ENCODE data around the gene CMIP.

CMIP gene

GRCh38 chr16:81464279-81464678 is 19.7 kb downstream of the CMIP start:
- DNase-seq, result no peak

GRCh38 chr16:81465375-81465943 is 20.9 kb downstream of the CMIP start:
- DNase-seq, result no peak

DNA sequence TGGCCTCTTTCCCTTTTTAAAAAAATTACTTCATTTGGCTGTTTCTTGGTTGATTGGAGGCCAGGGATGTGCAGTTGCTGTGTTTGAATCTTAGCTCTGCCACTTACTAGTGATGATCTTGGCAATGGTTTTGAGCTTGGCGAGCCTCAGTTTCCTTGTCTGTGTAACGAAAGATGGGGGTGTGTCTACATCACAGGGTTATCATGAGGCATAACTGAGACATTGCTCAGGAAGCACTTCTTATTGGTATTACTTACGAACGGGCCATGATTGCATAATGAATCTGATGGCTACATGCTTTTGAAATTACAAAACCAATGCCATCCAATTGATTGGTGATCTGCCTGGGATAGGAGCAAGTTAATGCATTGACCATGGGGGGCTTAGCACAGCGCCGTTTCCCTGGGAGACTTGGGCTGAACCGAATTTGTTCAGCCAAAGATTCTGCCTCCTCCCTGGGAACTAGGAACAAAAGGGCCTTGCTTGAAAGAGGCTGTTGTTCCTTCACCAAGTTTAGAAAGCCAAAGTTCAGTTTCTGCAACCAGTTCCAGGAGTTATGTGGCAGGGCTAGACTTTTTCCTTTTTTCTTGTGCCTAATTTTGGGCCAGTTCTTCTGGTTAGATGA is 21.9 kb downstream of the CMIP start:
- no peak for DNase-seq

DNA sequence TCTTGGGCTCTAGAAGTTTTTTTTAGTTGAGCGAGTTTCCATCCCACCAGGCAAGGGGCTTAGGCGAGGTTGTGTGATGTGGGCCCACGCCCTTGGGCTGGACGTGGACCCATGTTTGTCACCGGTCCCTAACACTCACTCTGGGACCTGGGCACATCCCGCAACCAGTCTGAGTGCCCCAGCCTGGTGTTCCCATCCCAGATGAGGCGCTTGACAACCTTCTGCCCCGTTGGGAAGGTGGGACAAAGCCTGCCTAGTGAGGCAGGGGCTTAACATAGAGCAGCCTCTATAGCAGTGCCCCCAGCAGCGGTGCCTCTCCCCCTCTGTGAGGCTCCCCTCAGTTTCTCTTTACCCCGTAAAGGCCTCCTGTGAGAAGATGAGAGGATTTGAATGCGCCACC is 22.5 kb downstream of the CMIP start:
- DNase-seq, result no peak

DNA sequence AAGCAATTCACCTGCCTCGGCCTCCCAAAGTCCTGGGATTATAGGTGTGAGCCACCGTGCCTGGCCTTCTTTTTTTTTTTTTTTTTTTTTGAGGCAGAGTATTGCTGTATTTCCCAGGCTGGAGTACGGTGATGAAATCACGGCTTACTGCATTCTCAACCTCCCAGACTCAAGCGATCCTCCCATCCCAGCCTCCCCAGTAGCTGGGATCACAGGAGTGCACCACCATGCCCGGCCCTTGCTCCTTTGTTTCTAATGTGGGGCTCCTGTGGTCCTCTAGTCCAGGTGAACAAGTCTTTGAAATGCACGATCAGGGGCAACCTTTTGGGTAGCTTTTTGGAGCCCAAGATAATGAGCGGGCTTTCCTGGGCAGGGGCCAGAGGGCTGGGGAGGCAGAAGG is 23.2 kb downstream of the CMIP start:
- no peak for DNase-seq

DNA sequence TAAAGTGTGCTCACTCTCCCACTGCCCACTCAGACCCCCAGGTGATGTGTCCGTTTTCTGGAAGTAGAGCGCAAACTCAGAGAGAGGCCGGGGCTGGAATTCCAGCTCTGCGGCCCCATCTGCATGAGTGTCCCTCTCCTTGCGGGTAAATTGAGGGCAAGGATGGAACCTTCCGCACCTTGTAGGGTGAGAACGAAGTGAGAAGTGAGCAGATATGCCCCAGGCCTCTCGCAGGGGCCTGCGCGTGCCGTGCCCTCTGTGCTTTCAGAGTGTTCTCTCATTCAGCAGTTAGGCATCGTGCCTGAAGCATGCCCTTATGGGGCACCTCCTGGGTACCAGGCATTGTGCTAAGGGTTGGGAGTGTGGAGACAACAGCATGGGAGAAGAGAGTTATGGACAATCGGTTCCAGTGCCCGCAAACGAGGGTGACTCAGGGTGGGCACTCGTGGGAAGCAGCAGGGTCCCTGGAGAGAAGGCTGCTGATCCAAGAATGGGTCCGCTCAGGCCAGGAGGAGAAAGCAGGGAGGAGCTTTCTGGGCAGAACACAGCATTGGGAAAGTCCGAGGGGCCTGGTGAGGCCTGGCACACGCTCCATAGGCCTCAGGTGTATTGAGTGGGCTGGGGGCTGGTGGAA is 23.8 kb downstream of the CMIP start:
- no peak for DNase-seq

- DNase-seq, result no peak
Measured at GRCh38 chr16:81469183-81469677, 24.6 kb downstream of the CMIP start.

DNA sequence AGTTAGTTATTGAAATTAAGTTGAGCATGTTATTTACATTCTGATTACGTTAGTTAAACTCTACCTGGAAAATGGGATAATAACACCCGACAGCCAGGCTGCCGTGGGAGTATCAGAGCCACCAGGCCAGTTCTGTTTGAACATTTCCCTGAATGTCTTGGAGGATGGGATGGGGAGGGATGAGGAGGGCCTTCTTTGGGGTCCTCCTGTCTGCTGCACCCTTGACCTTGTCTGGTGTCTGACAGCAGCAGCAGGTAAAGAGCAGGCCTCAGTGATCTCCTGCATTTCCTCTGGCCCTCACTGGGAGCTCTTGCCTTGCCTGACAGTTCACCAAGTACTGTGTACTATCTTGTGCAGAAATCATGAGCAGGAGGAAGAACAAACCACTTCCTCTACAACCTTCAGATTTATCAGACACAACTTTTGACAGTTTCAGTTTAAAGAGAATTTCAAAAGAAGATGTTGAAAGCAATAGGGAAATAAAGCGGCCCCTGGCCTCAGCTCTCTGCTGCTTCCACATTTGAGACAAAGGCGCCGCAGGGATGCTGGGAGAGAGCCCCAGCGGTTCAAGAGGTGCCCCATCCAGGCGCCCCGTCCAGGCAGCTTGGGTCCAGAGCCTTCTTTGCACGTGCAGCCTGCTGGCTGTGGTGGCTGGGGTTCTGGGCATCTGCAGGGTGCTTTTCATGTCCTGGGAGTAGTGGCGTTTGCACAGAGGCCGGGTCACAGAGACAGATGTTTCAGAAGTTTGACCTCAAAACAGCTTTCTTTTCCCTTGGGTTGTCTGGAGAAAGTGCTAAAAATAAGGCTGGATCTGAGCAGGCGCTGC is 25.3 kb downstream of the CMIP start:
- no peak for DNase-seq

DNA sequence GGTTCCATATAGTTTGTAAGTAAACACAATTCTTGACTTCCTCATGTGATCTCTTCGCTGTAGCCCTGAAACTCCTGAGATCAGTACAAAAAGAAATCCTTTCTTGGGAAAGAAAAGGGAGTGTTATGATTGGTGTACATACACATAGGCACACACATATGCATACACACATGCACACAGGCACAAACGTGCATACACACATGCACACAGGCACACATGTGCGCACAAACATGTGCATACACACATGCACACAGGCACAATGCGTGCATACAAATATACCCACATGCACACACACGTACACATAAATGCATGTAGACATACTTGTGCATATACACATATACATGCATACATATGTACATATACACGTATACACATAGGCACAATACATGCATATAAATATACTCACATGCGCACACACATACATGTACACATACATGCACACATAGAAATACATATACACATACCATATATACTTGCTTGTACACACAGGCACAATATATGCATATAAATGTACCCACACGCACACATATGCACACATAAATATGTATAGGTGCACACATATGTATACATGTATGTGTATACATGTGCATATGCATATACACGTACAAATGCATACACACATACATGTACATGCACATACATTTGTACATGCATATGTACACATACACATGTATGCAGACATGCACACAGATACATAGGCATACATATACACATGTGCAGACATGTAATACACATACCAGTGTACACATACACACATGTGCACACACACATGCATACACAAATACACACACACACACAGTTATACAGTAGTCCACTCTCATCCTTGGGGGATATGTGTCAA is 26.4 kb downstream of the CMIP start:
- DNase-seq, result no peak

- DNase-seq, result no peak
Measured at GRCh38 chr16:81471882-81472281, 27.3 kb downstream of the CMIP start.

DNA sequence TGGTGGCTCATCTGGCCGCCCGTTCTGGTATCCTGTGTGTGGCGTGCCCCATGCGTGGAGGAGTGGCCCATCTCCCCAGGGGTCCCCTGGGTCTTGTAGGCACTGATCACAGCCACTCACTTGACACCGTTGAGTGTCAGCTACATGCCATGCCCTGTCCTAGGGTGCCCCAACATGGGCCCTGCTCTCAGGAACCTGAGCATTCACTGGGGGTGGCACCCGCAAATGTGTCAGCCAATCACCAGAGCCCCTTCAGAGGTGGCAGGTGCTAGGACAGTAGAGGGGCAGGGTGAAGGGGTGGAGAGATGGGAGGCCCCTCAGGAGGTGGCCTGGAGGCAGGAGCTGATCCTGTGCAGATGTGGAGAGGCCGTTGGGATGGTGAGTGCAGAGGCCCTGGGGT is 27.8 kb downstream of the CMIP start:
- no peak for DNase-seq

DNA sequence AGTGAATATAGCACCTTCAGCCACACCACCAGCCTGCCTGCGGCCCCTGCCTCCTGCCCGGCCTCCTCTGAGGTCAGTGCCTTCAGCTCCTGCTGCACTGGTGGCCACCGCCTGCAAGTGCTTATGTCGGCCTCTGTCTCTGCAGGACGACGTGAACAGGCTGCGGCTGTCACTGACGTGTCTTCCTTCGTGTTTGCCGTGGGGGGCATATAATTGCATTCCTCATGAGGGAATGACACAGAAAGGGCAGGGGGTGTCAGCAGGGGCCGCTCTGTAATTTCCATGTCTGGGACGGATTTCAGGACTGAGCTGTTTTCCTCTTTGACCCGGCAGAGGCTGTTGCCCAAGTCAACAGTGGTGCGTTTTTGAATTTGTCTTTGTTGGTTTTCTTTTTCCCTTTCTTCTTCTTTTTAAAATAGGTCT is 28.5 kb downstream of the CMIP start:
- no peak for DNase-seq

- DNase-seq, result no peak
Measured at GRCh38 chr16:81473558-81473957, 28.9 kb downstream of the CMIP start.

DNA sequence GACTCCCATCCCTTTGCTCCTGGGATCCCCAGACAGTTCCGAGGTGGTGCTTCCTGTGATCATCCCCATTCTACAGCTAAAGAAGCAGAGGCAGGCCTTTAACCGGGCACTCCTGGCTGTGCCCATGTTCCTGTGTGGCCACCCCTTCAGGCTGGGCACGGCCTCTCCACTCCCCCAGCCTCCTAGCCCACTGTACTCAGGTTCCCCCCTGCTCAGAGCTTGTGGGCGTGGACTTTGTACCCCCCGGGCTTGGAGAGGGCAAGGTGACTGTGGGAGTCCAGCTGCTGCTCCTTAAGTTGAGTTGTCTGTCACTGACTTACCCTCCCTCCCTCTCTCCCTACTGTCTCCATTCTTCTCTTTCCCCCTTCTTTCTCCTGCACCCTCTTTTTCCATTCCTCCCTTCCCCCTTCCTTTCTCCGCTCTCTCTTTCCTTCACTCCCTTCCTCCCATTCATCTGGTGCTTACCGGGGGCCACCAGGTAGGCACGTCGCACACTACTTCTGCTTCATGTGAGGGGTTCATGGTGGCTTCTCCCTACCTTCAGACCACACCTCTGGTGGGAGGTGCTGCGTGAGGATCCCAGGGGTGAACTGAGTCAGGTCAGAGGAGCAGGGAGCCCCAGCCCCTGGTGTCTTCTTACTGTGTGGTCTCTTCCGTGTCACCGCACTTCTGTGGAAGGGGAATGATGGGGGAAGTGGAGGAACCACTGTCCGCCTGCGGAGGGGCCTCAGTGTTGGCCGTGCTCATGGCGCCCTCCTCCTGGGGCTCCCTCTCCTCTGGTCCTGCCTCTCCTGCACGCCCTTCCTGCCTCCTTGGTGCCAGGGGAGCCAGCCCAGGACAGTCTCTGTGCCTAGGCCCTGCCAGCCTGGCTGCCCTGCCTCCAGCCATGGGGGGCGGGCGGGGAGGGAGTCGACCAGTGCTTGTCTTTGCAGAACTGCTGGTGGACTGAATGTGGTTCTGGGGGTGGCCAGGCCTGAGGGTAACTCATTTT is 29.7 kb downstream of the CMIP start:
- no peak for DNase-seq

DNA sequence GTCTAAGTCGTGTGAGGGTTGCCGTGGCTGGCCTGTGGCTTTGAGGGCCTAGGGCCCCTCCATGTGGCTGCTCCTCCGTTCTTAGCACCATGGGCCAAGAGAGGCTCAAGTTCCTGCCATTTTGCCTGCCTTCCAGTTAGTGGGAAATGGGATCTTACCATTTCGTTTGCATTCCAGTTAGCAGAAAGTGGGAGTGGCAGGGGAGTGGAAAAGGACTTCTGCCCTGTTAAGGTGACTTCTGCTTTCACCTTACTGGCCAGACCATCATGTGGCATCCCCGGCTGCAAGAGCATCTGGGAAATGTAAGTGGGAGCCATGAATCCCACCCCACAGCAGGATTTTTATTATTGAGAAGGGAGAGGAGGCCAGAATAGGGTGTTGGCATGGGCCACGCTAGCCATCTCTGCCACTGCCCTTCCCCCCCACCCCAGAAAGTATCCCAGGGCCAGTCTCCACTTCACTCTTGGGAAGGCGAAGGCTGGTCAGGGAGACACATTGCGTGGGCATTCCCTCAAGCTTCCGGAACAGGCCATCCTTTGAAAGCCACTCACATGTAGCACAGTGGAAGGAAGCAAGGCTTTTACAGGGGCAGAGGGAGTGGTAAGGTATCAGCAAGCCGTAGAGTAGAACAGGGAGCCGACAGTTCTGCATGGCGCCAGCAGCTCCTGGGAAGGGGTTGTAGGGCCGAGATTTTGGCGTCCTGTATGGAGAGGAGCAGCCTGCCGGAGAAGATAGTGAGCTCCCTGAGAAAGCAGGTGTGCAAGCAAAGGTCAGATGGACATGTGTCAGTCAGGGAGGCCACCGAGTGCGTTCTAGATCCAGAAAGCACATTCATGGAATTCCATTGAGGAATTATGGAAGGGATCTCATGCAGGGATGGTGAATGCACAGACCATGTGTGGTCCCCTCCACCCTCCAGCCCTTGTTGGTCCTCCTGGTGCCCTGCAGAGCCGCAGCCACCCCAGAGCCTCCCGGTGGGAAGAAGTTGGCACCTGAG is 33.4 kb downstream of the CMIP start:
- DNase-seq, result no peak

GRCh38 chr16:81478876-81479511 is 34.4 kb downstream of the CMIP start:
- no peak for DNase-seq

DNA sequence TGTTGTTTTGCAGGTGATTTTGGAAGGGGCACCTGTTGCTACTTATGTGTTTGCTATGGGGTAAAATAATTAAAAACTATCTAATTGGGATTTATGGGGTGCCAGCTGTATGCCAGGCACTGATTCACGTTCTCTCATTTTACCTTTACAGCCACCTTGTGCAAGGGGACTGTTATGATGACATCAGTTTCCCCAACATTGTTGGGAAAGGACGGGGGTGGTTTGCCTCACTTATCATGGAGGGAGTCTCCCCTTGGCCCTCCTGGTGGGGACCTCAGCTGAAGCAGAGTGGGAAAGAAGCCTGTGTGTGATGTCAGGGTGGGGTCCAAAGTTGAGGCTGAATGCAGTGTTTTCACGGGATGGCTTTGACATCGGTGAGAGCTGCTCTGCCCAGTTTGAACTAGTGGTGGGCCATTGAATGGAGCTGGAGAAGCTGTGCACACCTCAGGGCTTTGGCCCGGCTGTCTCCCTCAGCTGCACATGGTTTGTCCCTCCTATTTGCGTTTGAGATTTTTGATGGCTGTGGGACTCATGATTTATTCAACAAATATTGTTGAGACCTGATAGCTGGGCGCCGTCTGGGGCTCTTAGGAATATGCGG is 36.1 kb downstream of the CMIP start:
- DNase-seq, result no peak

DNA sequence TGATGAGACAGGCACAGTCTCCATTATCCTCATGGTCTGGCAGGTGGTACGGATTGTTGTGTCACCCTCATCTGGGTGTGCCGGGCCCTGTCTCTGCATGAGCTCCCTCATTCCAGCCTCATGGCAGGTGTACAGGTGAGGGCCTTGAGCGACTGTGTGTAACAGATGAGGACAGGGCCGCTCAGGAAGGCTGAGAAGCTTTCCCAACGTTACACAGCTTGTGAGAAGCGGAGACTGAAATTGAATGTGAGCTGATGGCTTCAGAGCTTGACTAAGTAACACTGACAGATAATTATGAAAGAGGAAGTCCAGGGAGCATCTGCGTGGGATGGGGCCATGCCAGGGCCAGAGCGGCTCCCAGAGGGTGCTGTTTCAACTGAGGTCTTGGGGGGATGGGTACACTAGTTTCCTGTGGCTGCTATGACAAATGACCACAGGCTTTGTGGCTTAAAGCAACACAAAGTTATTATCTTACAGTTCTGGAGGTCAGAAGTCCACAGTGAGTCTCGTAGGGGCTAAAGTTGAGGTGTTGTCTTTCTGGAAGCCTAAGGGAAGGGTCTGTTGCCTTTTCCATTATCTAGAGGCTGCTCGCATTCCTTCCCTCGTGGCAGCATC is 36.7 kb downstream of the CMIP start:
- peak; percentile 16 for DNase-seq
